Karpas-422 (cell line): Measurements from ENCODE around the gene LIMCH1. TPM values are rescaled to one million over a fixed set of nuclear protein-coding genes. Genes with fewer than 3 reads are reported as not detected.

Experiments
- DNase-seq: peaks from one replicate; pipeline ENCODE4 v3.0.0-alpha.2; 2015
- H2AFZ ChIP-seq: fragments of 200-600 bp; sonication (generic); 2 replicates; pipeline ENCODE4 v1.6.1; 2014; ENCODE audit warnings: antibody characterized with exemption, low read length, mixed read lengths
- H3K27ac ChIP-seq: fragments of 200-600 bp; sonication (generic); 2 replicates; pipeline ENCODE4 v1.5.1; 2014; ENCODE audit warnings: mild to moderate bottlenecking, low read length, moderate library complexity
- H3K27me3 ChIP-seq: fragments of 200-600 bp; sonication (generic); 2 replicates; pipeline ENCODE4 v1.6.1; 2014; ENCODE audit warnings: low read length, mixed read lengths
- H3K36me3 ChIP-seq: fragments of 200-600 bp; sonication (generic); 2 replicates; pipeline ENCODE4 v1.6.1; 2014; ENCODE audit warnings: low read length, mixed read lengths; ENCODE audit not compliant: insufficient read depth
- H3K4me1 ChIP-seq: fragments of 200-600 bp; sonication (generic); 2 replicates; pipeline ENCODE4 v1.6.1; 2014; ENCODE audit warnings: mild to moderate bottlenecking, low read length, mixed read lengths
- H3K4me2 ChIP-seq: fragments of 200-600 bp; sonication (generic); 2 replicates; pipeline ENCODE4 v1.6.1; 2014; ENCODE audit warnings: low read length, low read depth, mild to moderate bottlenecking; ENCODE audit not compliant: poor library complexity, severe bottlenecking
- H3K4me3 ChIP-seq: fragments of 200-600 bp; sonication (generic); 2 replicates; pipeline ENCODE4 v1.5.1; 2014; ENCODE audit warnings: mild to moderate bottlenecking, antibody characterized with exemption, low read length, mixed read lengths
- H3K79me2 ChIP-seq: fragments of 200-600 bp; sonication (generic); 2 replicates; pipeline ENCODE4 v1.6.1; 2014; ENCODE audit warnings: mild to moderate bottlenecking, low read length, mixed read lengths
- H3K9ac ChIP-seq: fragments of 200-600 bp; sonication (generic); 2 replicates; pipeline ENCODE4 v1.6.0; 2014; ENCODE audit warnings: low read length
- H3K9me2 ChIP-seq: fragments of 200-600 bp; sonication (generic), shearing (Covaris generic); replicated peaks from 2 replicates; pipeline ENCODE4 v1.6.0; 2014; ENCODE audit warnings: mild to moderate bottlenecking, low read length, moderate library complexity; ENCODE audit not compliant: insufficient read depth
- H3K9me3 ChIP-seq: fragments of 300-700, 200-600 bp; sonication (generic); 2 replicates; pipeline ENCODE4 v1.6.1; 2014; ENCODE audit warnings: low read length, mixed read lengths
- H4K20me1 ChIP-seq: fragments of 200-600 bp; sonication (generic); 2 replicates; pipeline ENCODE4 v1.6.1; 2014; ENCODE audit warnings: mild to moderate bottlenecking, antibody characterized with exemption, low read length, low read depth; ENCODE audit not compliant: insufficient read depth
- total RNA-seq: library from RNA; depleted of rRNA; stranded (reverse); fragments of >200 nt; shearing (Covaris generic); gene quantifications from 2 replicates; pipeline ENCODE4 v1.2.3, GENCODE V29; 2014; ENCODE audit warnings: low replicate concordance

LIMCH1 gene
- total RNA-seq, 1 experiment from 2014 or later, result not detected

GRCh38 chr4:41683326-41683725 is 145.4 kb downstream of the LIMCH1 start:
- no peaks in the 10 kb centered on the region for H4K20me1 ChIP-seq
- H3K4me2 ChIP-seq, result no peak overlapping the region
- no peaks in the 10 kb centered on the region for H3K9me3 ChIP-seq
- H3K9me2 ChIP-seq, result no peaks in the 10 kb centered on the region
- no peak overlapping the region for H3K4me3 ChIP-seq
- DNase-seq, result no peak
- H3K36me3 ChIP-seq, result no peaks in the 10 kb centered on the region
- no peaks in the 10 kb centered on the region for H3K4me1 ChIP-seq
- H3K27me3 ChIP-seq, result no peaks in the 10 kb centered on the region
- H3K27ac ChIP-seq, result no peak overlapping the region
- no peak overlapping the region for H3K9ac ChIP-seq
- H3K79me2 ChIP-seq, result no peaks in the 10 kb centered on the region
- no peak overlapping the region for H2AFZ ChIP-seq

GRCh38 chr4:41686893-41687292 is 148.9 kb downstream of the LIMCH1 start:
- Histone ChIP-seq H3K9me2 (no peaks in the 10 kb centered on the region), H4K20me1 (no peaks in the 10 kb centered on the region), H3K4me2 (no peak overlapping the region), H2AFZ (no peak overlapping the region), H3K79me2 (no peaks in the 10 kb centered on the region), H3K27me3 (no peaks in the 10 kb centered on the region; the same call in 1 of the 2 replicates), H3K4me3 (no peak overlapping the region), H3K27ac (no peak overlapping the region), H3K4me1 (no peaks in the 10 kb centered on the region), H3K9me3 (no peaks in the 10 kb centered on the region), H3K36me3 (no peaks in the 10 kb centered on the region), H3K9ac (no peak overlapping the region)
- no peak for DNase-seq

GRCh38 chr4:41687971-41688370 is 150.0 kb downstream of the LIMCH1 start:
- H4K20me1 ChIP-seq, result no peaks in the 10 kb centered on the region
- H3K4me3 ChIP-seq, result no peak overlapping the region
- DNase-seq, result no peak
- H3K9ac ChIP-seq, result no peak overlapping the region
- H3K27ac ChIP-seq, result no peak overlapping the region
- H3K4me1 ChIP-seq, result 0 out of 2 replicates have a peak, but pooled peaks cover 4% of the 10 kb centered on the region
- H3K9me3 ChIP-seq, result no peaks in the 10 kb centered on the region
- H3K9me2 ChIP-seq, result no peaks in the 10 kb centered on the region
- no peaks in the 10 kb centered on the region for H3K79me2 ChIP-seq
- no peak overlapping the region for H2AFZ ChIP-seq
- no peak overlapping the region for H3K4me2 ChIP-seq
- no peaks in the 10 kb centered on the region for H3K36me3 ChIP-seq
- H3K27me3 ChIP-seq, result no peaks in the 10 kb centered on the region; the same call in 1 of the 2 replicates

GRCh38 chr4:41692717-41693345 is 154.9 kb downstream of the LIMCH1 start:
- no peaks in the 10 kb centered on the region for H3K9me2 ChIP-seq
- no peaks in the 10 kb centered on the region for H4K20me1 ChIP-seq
- no peak overlapping the region for H3K4me3 ChIP-seq
- 0 out of 2 replicates have a peak, but pooled peaks cover 4% of the 10 kb centered on the region for H3K4me1 ChIP-seq
- peak overlapping the region; percentile 37 for H3K4me2 ChIP-seq
- peak; percentile 86 for DNase-seq
- H3K27me3 ChIP-seq, result no peaks in the 10 kb centered on the region; the same call in 1 of the 2 replicates
- peak overlapping the region; percentile 11; the same call in 1 of the 2 replicates for H3K9ac ChIP-seq
- H3K79me2 ChIP-seq, result no peaks in the 10 kb centered on the region
- no peaks in the 10 kb centered on the region for H3K36me3 ChIP-seq
- H3K27ac ChIP-seq, result no peak overlapping the region
- H2AFZ ChIP-seq, result peak overlapping the region; percentile 49; the same call in 1 of the 2 replicates
- no peaks in the 10 kb centered on the region for H3K9me3 ChIP-seq

- H3K4me3 ChIP-seq, result no peak overlapping the region
- DNase-seq, result peak; percentile 71
- no peak overlapping the region for H2AFZ ChIP-seq
- no peak overlapping the region for H3K9ac ChIP-seq
- H3K9me2 ChIP-seq, result no peaks in the 10 kb centered on the region
- no peaks in the 10 kb centered on the region for H3K79me2 ChIP-seq
- H3K27ac ChIP-seq, result no peak overlapping the region
- 0 out of 2 replicates have a peak, but pooled peaks cover 4% of the 10 kb centered on the region for H3K4me1 ChIP-seq
- H3K27me3 ChIP-seq, result no peaks in the 10 kb centered on the region; the same call in 1 of the 2 replicates
- no peaks in the 10 kb centered on the region for H3K36me3 ChIP-seq
- no peaks in the 10 kb centered on the region for H4K20me1 ChIP-seq
- H3K4me2 ChIP-seq, result no peak overlapping the region
- no peaks in the 10 kb centered on the region for H3K9me3 ChIP-seq
Measured at GRCh38 chr4:41693629-41694028, 155.7 kb downstream of the LIMCH1 start.

GRCh38 chr4:41696131-41696530 is 158.2 kb downstream of the LIMCH1 start:
- no peak overlapping the region for H3K4me2 ChIP-seq
- H3K79me2 ChIP-seq, result no peaks in the 10 kb centered on the region
- no peaks in the 10 kb centered on the region for H3K9me2 ChIP-seq
- H3K27ac ChIP-seq, result no peak overlapping the region
- no peaks in the 10 kb centered on the region for H3K36me3 ChIP-seq
- H3K27me3 ChIP-seq, result no peaks in the 10 kb centered on the region
- H3K9me3 ChIP-seq, result no peaks in the 10 kb centered on the region
- H3K4me3 ChIP-seq, result no peak overlapping the region
- H3K4me1 ChIP-seq, result 0 out of 2 replicates have a peak, but pooled peaks cover 4% of the 10 kb centered on the region
- H2AFZ ChIP-seq, result no peak overlapping the region
- DNase-seq, result no peak
- no peaks in the 10 kb centered on the region for H4K20me1 ChIP-seq
- H3K9ac ChIP-seq, result no peak overlapping the region

GRCh38 chr4:41696763-41697162 is 158.8 kb downstream of the LIMCH1 start:
- Histone ChIP-seq H3K27me3 (no peaks in the 10 kb centered on the region), H3K9me3 (no peaks in the 10 kb centered on the region)
- DNase-seq, result no peak

GRCh38 chr4:41701983-41702382 is 164.0 kb downstream of the LIMCH1 start:
- H4K20me1 ChIP-seq, result no peaks in the 10 kb centered on the region
- no peaks in the 10 kb centered on the region for H3K9me3 ChIP-seq
- no peak for DNase-seq
- no peak overlapping the region for H3K9ac ChIP-seq
- H2AFZ ChIP-seq, result no peak overlapping the region
- no peaks in the 10 kb centered on the region for H3K27me3 ChIP-seq
- H3K9me2 ChIP-seq, result no peaks in the 10 kb centered on the region
- no peaks in the 10 kb centered on the region for H3K36me3 ChIP-seq
- H3K27ac ChIP-seq, result no peak overlapping the region
- no peak overlapping the region for H3K4me2 ChIP-seq
- H3K4me3 ChIP-seq, result no peak overlapping the region
- no peaks in the 10 kb centered on the region for H3K79me2 ChIP-seq
- H3K4me1 ChIP-seq, result no peaks in the 10 kb centered on the region

More at GRCh38 chr4:41696763-41697162, 158.8 kb downstream of the LIMCH1 start:
- Histone ChIP-seq H3K4me2 (no peak overlapping the region), H3K9me2 (no peaks in the 10 kb centered on the region), H4K20me1 (no peaks in the 10 kb centered on the region), H2AFZ (no peak overlapping the region), H3K9ac (no peak overlapping the region), H3K36me3 (no peaks in the 10 kb centered on the region), H3K79me2 (no peaks in the 10 kb centered on the region), H3K27ac (no peak overlapping the region), H3K4me3 (no peak overlapping the region), H3K4me1 (0 out of 2 replicates have a peak, but pooled peaks cover 4% of the 10 kb centered on the region)
